HG03064 (cell line): ENCODE results near the gene TBC1D10B.
"Not testable (repeated sequence)": the region's sequence is repeated elsewhere in the genome, so short reads cannot be mapped to it uniquely, and the experiment has no call there.

ENCODE experiments used
- ATAC-seq: cut with Tn5 transposase; IDR thresholded peaks from one replicate; pipeline ENCODE4 v1.9.1; 2021; ENCODE audit warnings: low read depth; ENCODE audit not compliant: unreplicated experiment

The TBC1D10B gene

DNA sequence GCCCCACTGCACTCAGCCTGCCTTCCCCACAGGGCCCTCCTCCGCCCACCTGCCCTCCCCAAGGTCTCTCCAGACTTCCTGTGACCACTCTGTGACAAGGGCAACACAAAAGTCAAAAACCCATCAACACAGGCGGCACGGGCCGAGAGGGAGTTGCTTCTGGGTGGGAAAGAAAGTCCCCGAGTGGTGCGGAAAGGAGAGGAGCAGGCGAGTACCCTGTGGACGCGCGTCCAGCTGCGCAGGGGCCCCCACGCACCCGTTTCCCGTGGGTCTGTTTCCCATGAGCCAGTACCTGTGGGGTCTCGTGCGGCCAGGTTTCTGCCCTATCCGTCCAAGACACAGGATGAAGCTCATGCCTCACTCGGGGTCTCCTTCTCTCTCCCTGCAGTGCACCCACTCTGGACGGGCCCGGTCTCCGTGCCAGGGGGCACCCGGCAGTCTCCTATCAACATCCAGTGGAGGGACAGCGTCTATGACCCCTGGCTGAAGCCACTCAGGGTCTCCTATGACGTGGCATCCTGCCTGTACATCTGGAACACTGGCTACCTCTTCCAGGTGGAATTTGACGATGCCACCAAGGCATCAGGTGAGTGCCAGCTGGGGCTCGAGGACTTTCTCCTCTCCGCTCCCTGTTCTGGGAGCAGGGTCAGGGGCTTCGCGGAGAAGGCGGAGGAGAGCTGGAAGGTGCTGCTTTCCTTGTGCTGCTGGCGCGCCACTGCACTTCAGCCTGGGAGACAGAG lies 27.4 kb downstream of the TBC1D10B start:
- no peak for ATAC-seq

DNA sequence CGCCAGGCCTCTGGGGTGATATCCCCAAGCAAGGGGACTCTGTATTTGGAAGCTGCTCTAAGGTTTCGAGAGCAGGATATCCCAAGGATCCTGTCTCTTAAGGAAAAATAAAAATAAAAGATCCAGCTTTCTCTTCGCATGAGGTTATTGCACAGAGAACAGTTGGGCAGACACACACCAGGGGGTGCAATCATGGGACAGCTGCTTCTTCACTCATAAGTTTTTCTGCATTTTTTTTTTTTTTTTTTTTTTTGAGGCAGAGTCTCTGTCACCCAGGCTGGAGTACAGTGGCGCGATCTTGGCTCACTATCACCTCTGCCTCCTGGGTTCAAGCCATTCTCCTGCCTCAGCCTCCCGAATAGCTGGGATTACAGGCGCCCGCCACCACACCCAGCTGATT lies 28.3 kb downstream of the TBC1D10B start:
- not testable (repeated sequence) for ATAC-seq

DNA sequence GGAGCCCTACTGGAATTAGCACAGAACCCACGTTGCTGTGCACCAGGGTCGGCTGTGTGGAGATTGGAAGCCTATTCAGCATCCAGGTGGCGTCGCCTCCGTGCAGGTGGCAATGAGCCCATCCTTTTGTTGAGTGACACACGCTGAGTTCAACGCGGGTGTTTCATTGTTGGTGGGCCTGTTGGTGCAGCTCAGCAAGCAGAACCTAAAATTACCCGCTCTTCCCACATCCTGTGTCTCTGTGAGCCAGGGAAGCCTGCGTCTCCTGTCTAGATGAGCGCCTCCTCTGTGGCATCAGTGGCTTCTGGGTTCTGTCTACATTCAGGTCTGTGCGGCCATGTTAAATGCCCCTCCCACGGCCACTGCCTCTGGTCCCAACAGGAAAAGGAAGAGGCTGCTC lies 29.7 kb downstream of the TBC1D10B start:
- no peak for ATAC-seq

DNA sequence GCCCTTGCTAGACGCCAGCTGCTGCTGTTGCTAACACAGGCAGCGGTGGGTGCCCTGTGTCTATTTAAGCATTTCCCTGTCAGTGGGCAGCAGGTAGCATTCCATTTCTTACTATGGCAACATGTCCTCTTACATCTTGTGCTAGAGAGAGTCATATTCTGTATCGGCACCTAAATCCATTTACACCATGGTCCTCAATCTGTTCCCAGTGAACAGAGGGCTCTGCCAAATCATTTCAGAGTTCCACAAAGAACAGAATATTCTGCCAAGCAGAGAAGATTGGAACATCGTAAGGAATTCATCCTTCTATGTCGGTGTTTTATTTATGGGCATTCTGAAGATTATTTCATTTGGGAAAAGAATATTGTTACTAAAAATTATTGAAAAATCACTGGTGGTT lies 31.6 kb downstream of the TBC1D10B start:
- ATAC-seq, result not testable (repeated sequence)

DNA sequence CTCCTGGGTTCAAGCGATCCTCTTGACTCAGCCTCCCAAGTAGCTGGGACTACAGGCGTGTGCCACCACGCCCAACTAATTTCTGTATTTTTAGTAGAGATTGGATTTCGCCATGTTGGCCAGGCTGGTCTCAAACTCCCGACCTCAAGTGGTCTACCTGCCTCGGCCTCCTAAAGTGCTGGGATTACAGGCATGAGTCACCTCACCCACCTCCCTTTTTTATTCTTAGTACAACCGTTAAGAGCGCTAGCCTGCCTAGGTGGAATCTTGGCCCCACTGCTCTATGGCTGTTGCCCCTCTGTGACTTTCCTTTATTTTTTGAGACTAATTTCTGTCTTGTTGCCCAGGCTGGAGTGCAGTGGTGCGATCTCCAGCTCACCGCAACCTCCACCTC lies 32.3 kb downstream of the TBC1D10B start:
- not testable (repeated sequence) for ATAC-seq

DNA sequence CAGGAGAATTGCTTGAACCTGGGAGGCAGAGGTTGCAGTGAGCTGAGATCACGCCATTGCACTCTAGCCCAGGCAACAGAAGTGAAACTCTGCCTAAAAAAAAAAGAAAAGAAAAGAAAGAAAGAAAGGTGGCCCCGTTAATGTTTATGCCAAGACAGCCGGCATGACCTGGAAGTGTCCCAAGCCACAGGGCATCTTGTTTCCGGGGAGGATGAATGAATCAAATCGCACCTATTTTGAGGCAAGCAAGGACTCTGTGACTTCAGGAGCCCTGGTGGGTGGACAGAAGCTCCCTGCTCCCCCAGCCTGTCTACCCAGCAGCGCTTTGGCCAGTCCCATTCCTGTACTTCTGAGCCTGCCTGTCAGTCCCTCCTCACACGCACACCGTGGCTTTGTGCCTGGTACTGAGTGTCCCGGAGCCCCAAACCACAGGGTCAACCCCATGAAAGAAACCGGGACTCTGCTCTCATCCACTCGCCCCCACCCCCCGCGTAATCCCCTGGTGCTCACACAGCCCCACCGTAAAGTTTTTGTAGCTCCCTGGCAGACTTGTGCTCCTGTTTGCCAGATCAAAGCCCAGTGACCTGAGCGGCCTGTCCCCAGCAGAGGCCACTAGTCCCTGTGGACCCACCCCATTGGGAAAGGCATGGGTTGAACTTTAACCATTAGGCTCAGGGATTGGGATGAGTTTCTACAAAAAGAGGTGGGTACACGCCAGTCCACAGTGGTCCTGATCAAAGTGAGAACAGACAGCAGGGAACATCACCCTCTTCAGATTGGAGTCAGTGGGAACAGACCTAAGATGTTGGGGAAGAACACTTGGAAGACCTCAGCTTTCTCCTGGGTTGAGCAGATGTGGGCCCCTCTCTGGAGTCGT lies 34.5 kb downstream of the TBC1D10B start:
- ATAC-seq, result peak; percentile 15

DNA sequence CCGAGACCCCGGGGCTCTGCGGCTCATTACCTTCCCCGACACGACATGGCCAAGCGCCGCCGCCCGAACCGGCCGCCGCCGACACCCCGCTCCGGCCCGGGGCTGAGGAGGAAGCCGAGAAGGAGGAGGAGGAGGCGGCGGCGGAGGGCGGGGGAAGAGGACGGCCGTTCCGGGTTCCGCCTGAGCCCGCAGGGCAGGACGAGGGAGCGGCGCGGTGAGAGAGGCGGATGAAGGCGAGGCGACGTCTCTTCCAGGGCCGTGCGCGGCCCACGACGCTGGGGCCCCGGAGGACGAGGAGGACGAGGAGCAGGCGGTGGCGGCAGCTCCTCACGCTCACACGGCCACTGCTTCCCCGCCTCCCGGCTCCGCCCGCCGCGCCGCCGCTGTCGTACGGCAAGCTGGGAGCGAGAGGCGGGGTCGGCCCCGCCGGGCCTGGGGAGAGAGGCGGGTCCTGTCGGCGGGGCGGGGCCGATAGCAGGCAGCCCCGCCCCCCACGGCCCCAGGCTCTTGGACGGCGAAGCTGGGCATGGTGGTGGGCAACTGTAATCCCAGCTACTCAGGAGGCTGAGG lies 35.2 kb downstream of the TBC1D10B start:
- ATAC-seq, result peak; percentile 57

DNA sequence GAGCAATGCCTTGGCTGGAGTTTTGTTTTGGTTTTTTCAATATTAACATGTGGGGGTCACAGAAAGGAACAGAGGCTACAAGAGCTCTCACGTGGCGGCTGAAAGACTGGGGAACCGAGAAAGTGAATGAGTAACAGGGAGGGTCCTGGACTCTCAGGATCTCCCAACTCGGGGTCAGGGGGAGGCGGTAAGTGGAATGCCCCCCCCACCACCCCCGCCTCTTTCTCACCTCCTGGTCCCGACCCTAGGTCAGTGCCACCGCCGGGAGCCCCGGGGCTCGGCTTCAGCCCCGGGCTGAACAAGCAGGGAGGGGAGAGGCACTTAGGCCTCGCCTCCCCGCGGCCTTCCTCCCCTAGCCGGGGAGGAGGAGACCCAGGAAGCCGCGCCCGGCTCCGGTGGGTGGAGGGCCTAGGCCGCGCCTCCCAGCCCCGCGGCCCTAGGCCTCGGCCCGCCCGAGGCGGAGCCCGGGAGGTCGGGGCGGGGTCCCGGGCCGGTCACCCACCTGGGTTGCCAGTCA lies 35.8 kb downstream of the TBC1D10B start:
- peak; percentile 88 for ATAC-seq

DNA sequence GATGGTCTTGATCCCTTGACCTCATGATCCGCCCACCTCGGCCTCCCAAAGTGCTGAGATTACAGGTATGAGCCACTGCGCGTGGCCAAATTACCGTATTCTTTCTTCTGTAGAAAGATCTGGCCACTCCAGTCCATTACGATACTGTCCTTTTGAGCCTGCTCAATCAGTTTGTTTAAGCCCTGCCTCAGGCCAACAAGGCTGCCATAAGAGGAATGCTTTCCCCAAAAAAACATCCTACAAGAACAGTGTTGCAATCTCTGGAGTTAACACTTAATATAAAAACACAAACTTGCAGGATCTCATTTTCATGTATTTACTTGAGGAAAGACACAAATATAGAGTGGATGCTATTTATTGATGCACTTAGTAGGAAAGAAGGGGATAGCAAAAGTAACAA lies 46.1 kb downstream of the TBC1D10B start:
- ATAC-seq, result not testable (repeated sequence)

DNA sequence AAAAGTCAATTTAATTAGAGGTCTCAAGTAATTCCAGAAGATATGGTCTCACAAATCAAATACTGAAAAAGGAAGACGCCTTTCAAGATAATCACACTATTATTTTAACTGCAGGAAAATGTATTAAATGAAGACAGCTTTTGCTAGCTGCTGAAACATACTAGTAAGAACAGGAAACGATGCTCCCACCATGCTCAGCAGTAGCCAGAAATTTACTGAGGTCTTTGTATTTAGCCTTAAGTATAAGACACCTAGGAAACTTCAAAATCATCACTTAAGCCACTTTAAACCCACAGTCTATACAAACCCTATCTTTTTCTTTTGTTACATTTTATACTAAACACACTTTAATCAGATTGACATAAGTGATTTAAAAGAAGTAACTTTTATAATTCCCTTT lies 51.6 kb downstream of the TBC1D10B start:
- ATAC-seq, result not testable (repeated sequence)

DNA sequence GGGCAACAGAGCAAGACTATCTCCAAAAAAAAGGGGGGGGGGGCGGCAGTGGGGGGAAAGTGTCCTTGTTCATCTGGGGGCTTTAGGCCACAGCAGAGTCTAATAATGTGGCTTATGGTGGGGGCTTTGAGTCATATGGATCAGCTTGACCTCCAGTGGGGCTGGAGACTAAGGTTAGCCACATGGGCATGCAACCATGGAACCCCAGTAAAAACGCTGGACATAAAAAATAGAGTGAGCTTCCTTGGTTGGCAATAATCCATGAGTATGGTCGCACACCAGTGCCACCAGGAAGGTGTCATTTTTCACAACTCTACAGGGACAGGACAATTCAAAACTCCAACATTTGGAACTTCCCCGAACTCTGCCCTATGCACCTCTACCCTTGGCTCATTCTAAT lies 59.4 kb downstream of the TBC1D10B start:
- ATAC-seq, result not testable (repeated sequence)

DNA sequence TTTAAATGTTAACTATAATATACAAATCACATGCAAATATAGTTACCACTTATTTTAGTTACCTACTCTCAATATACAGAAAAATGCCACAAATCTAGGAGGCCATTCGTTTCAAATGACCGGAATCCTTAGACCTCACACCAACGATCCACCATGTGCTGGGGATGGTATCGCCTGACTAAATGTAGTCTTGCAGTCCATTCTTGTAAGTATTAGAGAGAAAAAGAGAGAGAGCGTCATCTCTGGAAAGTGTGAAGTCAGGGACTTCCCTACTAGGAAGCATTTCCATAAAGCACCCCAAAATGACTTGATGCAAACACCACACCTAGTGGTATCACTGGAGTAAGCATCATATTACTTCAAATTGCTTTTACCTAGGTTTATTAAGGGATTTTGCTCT lies 61.0 kb downstream of the TBC1D10B start:
- ATAC-seq, result not testable (repeated sequence)
